Astrocyte of the spinal cord (primary cell): ENCODE results near the gene MALAT1.

Experiments used
- DNase-seq: peaks from one replicate; pipeline ENCODE4 v3.0.0; 2011; ENCODE audit warnings: low read depth, low spot score
- H3K4me3 ChIP-seq: 2 replicates; pipeline ENCODE4 v1.5.1; 2011; ENCODE audit warnings: low read depth, mild to moderate bottlenecking, low read length, moderate library complexity
- in situ Hi-C: cut with HindIII; loops from 2 replicates; pipeline ENCODE4 v1.10.0; 2017; ENCODE audit warnings: low sequenced_read_pairs
- TF ChIP-seq, protein P1 (sequence below): IDR thresholded peaks from 2 replicates; pipeline ENCODE4 v1.5.1; 2012; ENCODE audit warnings: low read depth, mild to moderate bottlenecking, low read length, inconsistent platforms

Gene MALAT1

GRCh38 chr11:65555693-65556231 is 56.9 kb downstream of the MALAT1 start:
- TF ChIP-seq, protein P1, sequence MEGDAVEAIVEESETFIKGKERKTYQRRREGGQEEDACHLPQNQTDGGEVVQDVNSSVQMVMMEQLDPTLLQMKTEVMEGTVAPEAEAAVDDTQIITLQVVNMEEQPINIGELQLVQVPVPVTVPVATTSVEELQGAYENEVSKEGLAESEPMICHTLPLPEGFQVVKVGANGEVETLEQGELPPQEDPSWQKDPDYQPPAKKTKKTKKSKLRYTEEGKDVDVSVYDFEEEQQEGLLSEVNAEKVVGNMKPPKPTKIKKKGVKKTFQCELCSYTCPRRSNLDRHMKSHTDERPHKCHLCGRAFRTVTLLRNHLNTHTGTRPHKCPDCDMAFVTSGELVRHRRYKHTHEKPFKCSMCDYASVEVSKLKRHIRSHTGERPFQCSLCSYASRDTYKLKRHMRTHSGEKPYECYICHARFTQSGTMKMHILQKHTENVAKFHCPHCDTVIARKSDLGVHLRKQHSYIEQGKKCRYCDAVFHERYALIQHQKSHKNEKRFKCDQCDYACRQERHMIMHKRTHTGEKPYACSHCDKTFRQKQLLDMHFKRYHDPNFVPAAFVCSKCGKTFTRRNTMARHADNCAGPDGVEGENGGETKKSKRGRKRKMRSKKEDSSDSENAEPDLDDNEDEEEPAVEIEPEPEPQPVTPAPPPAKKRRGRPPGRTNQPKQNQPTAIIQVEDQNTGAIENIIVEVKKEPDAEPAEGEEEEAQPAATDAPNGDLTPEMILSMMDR, result no peak
- DNase-seq, result peak; percentile 90
- H3K4me3 ChIP-seq, result peak overlapping the region; percentile 72
- in situ Hi-C loops, result no loop called here
